RWPE2 (cell line): ENCODE measurements around the gene SERINC2.
A peak's percentile ranks its signal among the peaks of the same experiment; 100 is the strongest.

Source experiments
- ATAC-seq: fragments of 200-7000 bp; cut with Tn5 transposase; 3 replicates; pipeline ENCODE4 v1.9.1; 2021; ENCODE audit warnings: low read depth
- DNase-seq: peaks from one replicate; pipeline ENCODE4 v3.0.0-alpha.2; 2020; ENCODE audit warnings: low spot score
- H3K27ac ChIP-seq: fragments of 450-650 bp; 2 replicates; pipeline ENCODE4 v1.5.1; 2017; ENCODE audit warnings: mild to moderate bottlenecking; ENCODE audit not compliant: poor library complexity, severe bottlenecking
- H3K27me3 ChIP-seq: fragments of 250-450 bp; sonication (Bioruptor Pico); 2 replicates; pipeline ENCODE4 v1.5.1; 2021; ENCODE audit warnings: mild to moderate bottlenecking, moderate library complexity; ENCODE audit not compliant: insufficient read depth, poor library complexity, severe bottlenecking
- H3K36me3 ChIP-seq: fragments of 250-450 bp; sonication (Bioruptor Pico); 2 replicates; pipeline ENCODE4 v1.5.1; 2020; ENCODE audit warnings: low read depth, mild to moderate bottlenecking, moderate library complexity
- H3K4me1 ChIP-seq: fragments of 250-450 bp; sonication (Bioruptor Pico); 2 replicates; pipeline ENCODE4 v1.5.1; 2021; ENCODE audit warnings: mild to moderate bottlenecking, moderate library complexity; ENCODE audit not compliant: insufficient read depth, poor library complexity, severe bottlenecking
- H3K4me3 ChIP-seq: fragments of 250-450 bp; sonication (Bioruptor Pico); 2 replicates; pipeline ENCODE4 v1.5.1; 2021; ENCODE audit warnings: mild to moderate bottlenecking, moderate library complexity; ENCODE audit not compliant: severe bottlenecking
- H3K9me3 ChIP-seq: fragments of 250-450 bp; sonication (Bioruptor Pico); 2 replicates; pipeline ENCODE4 v1.5.1; 2021; ENCODE audit warnings: mild to moderate bottlenecking, moderate library complexity; ENCODE audit not compliant: severe bottlenecking
- CTCF ChIP-seq: fragments of 450-650 bp; IDR thresholded peaks from one replicate; pipeline ENCODE4 v1.5.1; 2017; ENCODE audit warnings: mild to moderate bottlenecking, moderate library complexity; ENCODE audit not compliant: poor library complexity, severe bottlenecking

The SERINC2 gene

GRCh38 chr1:31482482-31483011, 69.5 kb downstream of the SERINC2 start:
- peak overlapping the region; percentile 90 for H3K27ac ChIP-seq
- no peak for ATAC-seq

GRCh38 chr1:31483012-31483946, 70.3 kb downstream of the SERINC2 start:
- H3K27me3 ChIP-seq, result no peaks in the 10 kb centered on the region
- TF ChIP-seq CTCF, result no peak
- peaks cover 24% of the 10 kb centered on the region for H3K4me1 ChIP-seq
- H3K36me3 ChIP-seq, result no peaks in the 10 kb centered on the region
- ATAC-seq, result peak; percentile 97
- H3K27ac ChIP-seq, result peak overlapping the region; percentile 90
- no peak for DNase-seq
- H3K9me3 ChIP-seq, result no peaks in the 10 kb centered on the region
- H3K4me3 ChIP-seq, result no peak overlapping the region

More at GRCh38 chr1:31482482-31483011, 69.5 kb downstream of the SERINC2 start:
- Histone ChIP-seq H3K36me3 (no peaks in the 10 kb centered on the region), H3K4me3 (no peak overlapping the region), H3K27me3 (no peaks in the 10 kb centered on the region), H3K4me1 (peaks cover 24% of the 10 kb centered on the region), H3K9me3 (no peaks in the 10 kb centered on the region)
- no peak for DNase-seq
- no peak for TF ChIP-seq CTCF
